H7 (cell line): ENCODE results near the gene KREMEN2. TPM values are rescaled to one million over a fixed set of nuclear protein-coding genes. Genes with fewer than 3 reads are reported as not detected.
A peak's percentile ranks its signal among the peaks of the same experiment; 100 is the strongest.
"Not testable (repeated sequence)": the region's sequence is repeated elsewhere in the genome, so short reads cannot be mapped to it uniquely, and the experiment has no call there.

Experiments used
- DNase-seq: peaks from one replicate; pipeline ENCODE4 v3.0.0; 2012
- H3K27me3 ChIP-seq: 2 replicates; pipeline ENCODE4 v1.6.0; 2011; ENCODE audit warnings: mild to moderate bottlenecking, low read length; ENCODE audit not compliant: control insufficient read depth, insufficient read depth
- H3K36me3 ChIP-seq: replicated peaks from 2 replicates; pipeline ENCODE4 v1.5.1; 2011; ENCODE audit warnings: low read length; ENCODE audit not compliant: control insufficient read depth, insufficient read depth
- H3K4me3 ChIP-seq: 2 replicates; pipeline ENCODE4 v1.5.1; 2011; ENCODE audit warnings: low read depth, mild to moderate bottlenecking, control low read depth, low read length, moderate library complexity; ENCODE audit not compliant: insufficient read depth
- total RNA-seq: library from RNA; depleted of rRNA; stranded (reverse); fragments of >200 nt; shearing (Covaris generic); gene quantifications from 2 replicates; pipeline ENCODE4 v1.2.3, GENCODE V29; 2014

KREMEN2 gene
- total RNA-seq, 1 experiment from 2014 or later: 20.9 TPM

- not testable (repeated sequence) for H3K36me3 ChIP-seq, DNase-seq, H3K27me3 ChIP-seq, H3K4me3 ChIP-seq
Observed at GRCh38 chr16:2931231-2931914, 32.7 kb upstream of the KREMEN2 start.

- no peaks in the 10 kb centered on the region for H3K27me3 ChIP-seq
Observed at GRCh38 chr16:2933136-2933535, 30.9 kb upstream of the KREMEN2 start.

GRCh38 chr16:2933701-2934100, 30.4 kb upstream of the KREMEN2 start:
- DNase-seq: peak; percentile 33
- no peaks in the 10 kb centered on the region for H3K27me3 ChIP-seq
- peaks cover 1% of the 10 kb centered on the region for H3K36me3 ChIP-seq
- H3K4me3 ChIP-seq: no peak overlapping the region

More at GRCh38 chr16:2933136-2933535, 30.9 kb upstream of the KREMEN2 start:
- no peak overlapping the region for H3K4me3 ChIP-seq
- peaks cover 1% of the 10 kb centered on the region for H3K36me3 ChIP-seq
- DNase-seq: peak; percentile 43

- no peak for DNase-seq
- Histone ChIP-seq H3K27me3 (no peaks in the 10 kb centered on the region), H3K4me3 (no peak overlapping the region), H3K36me3 (peaks cover 1% of the 10 kb centered on the region)
Observed at GRCh38 chr16:2934450-2934849, 29.6 kb upstream of the KREMEN2 start.

- peak; percentile 57 for DNase-seq
- H3K36me3 ChIP-seq: peaks cover 2% of the 10 kb centered on the region
- H3K27me3 ChIP-seq: no peaks in the 10 kb centered on the region
- no peak overlapping the region for H3K4me3 ChIP-seq
Observed at GRCh38 chr16:2936436-2937011, 27.6 kb upstream of the KREMEN2 start.

- Histone ChIP-seq H3K36me3 (peaks cover 2% of the 10 kb centered on the region), H3K27me3 (no peaks in the 10 kb centered on the region), H3K4me3 (no peak overlapping the region)
- DNase-seq: peak; percentile 51
Observed at GRCh38 chr16:2937170-2937569, 26.9 kb upstream of the KREMEN2 start.

- Histone ChIP-seq H3K4me3 (no peak overlapping the region), H3K36me3 (peaks cover 2% of the 10 kb centered on the region), H3K27me3 (no peaks in the 10 kb centered on the region)
- peak; percentile 35 for DNase-seq
Observed at GRCh38 chr16:2938206-2938605, 25.9 kb upstream of the KREMEN2 start.

- no peak for DNase-seq
- Histone ChIP-seq H3K27me3 (no peaks in the 10 kb centered on the region), H3K4me3 (no peak overlapping the region), H3K36me3 (peaks cover 2% of the 10 kb centered on the region)
Observed at GRCh38 chr16:2939968-2940367, 24.1 kb upstream of the KREMEN2 start.

- Histone ChIP-seq H3K27me3 (no peaks in the 10 kb centered on the region), H3K4me3 (no peak overlapping the region), H3K36me3 (peaks cover 2% of the 10 kb centered on the region; the same call in 1 of the 2 replicates)
- no peak for DNase-seq
Observed at GRCh38 chr16:2942045-2942444, 22.0 kb upstream of the KREMEN2 start.

GRCh38 chr16:2943716-2944115, 20.4 kb upstream of the KREMEN2 start:
- not testable (repeated sequence) for DNase-seq, H3K4me3 ChIP-seq, H3K36me3 ChIP-seq, H3K27me3 ChIP-seq

GRCh38 chr16:2946649-2947048, 17.4 kb upstream of the KREMEN2 start:
- H3K27me3 ChIP-seq: no peaks in the 10 kb centered on the region
- no peak for DNase-seq
- no peak overlapping the region for H3K4me3 ChIP-seq
- H3K36me3 ChIP-seq: no peaks in the 10 kb centered on the region; the same call in 1 of the 2 replicates

GRCh38 chr16:2948807-2949704, 15.0 kb upstream of the KREMEN2 start:
- H3K36me3 ChIP-seq: no peaks in the 10 kb centered on the region
- H3K27me3 ChIP-seq: no peaks in the 10 kb centered on the region
- no peak overlapping the region for H3K4me3 ChIP-seq
- DNase-seq: peak; percentile 33

- no peaks in the 10 kb centered on the region for H3K27me3 ChIP-seq
- H3K4me3 ChIP-seq: no peak overlapping the region
- H3K36me3 ChIP-seq: no peaks in the 10 kb centered on the region
- DNase-seq: peak; percentile 30
Observed at GRCh38 chr16:2949705-2950352, 14.2 kb upstream of the KREMEN2 start.

GRCh38 chr16:2950353-2950724, 13.7 kb upstream of the KREMEN2 start:
- DNase-seq: peak; percentile 26
- Histone ChIP-seq H3K36me3 (no peaks in the 10 kb centered on the region), H3K27me3 (no peaks in the 10 kb centered on the region), H3K4me3 (no peak overlapping the region)
